D721Med (cell line): ENCODE measurements around the gene LRRC52.
A peak's percentile ranks its signal among the peaks of the same experiment; 100 is the strongest.

Experiments
- DNase-seq: peaks from one replicate; pipeline ENCODE4 v3.0.0; 2011; ENCODE audit warnings: low spot score; ENCODE audit not compliant: insufficient read length
- FAIRE-seq: peaks from 2 replicates; lab custom pipeline; 2011; peaks lifted over from hg19 to GRCh38; lab: Jason Lieb, UNC
- CTCF ChIP-seq: IDR thresholded peaks from 2 replicates; pipeline ENCODE4 v1.5.1; 2012; ENCODE audit warnings: mild to moderate bottlenecking, control low read depth; ENCODE audit not compliant: insufficient read depth; ENCODE audit errors: missing control alignments

The LRRC52 gene

GRCh38 chr1:165543532-165544438 is at the start of gene LRRC52:
LRRC52 (plus strand) TSS chr1:165544000; CDS start chr1:165544297, 297 bp downstream.
- DNase-seq (no peak), FAIRE-seq (no peak)
- peak; percentile 29 for TF ChIP-seq CTCF

- TF ChIP-seq CTCF = no peak
- FAIRE-seq (no peak), DNase-seq (no peak)
These were observed 48.6 kb upstream of the LRRC52 start for GRCh38 chr1:165494949-165495857.

GRCh38 chr1:165495858-165496205 is 48.0 kb upstream of the LRRC52 start:
- FAIRE-seq (no peak), DNase-seq (no peak)
- TF ChIP-seq CTCF = no peak

- no peak for FAIRE-seq
- TF ChIP-seq CTCF = no peak
- DNase-seq = no peak
These were observed 47.3 kb upstream of the LRRC52 start for GRCh38 chr1:165496501-165496900.

GRCh38 chr1:165497069-165498013 is 46.5 kb upstream of the LRRC52 start:
- DNase-seq = no peak
- no peak for FAIRE-seq
- TF ChIP-seq CTCF = no peak

- DNase-seq (no peak), FAIRE-seq (no peak)
- TF ChIP-seq CTCF = no peak
These were observed 42.4 kb upstream of the LRRC52 start for GRCh38 chr1:165501330-165501969.
